OCI-LY3 (cell line): Measurements from ENCODE around the gene ZFP62.

Source experiments
- CTCF ChIP-seq: fragments of 200-600, 300-600 bp; sonication (generic); IDR thresholded peaks from 2 replicates; pipeline ENCODE4 v1.5.1; 2014; ENCODE audit warnings: antibody characterized with exemption, low read length, low read depth
- EZH2phosphoT487 ChIP-seq: fragments of 200-600 bp; shearing (Covaris generic); IDR thresholded peaks from 2 replicates; pipeline ENCODE4 v1.6.1; 2018; ENCODE audit warnings: antibody characterized with exemption, mixed run types, low read depth

GRCh38 chr5:180853121-180853847 lies 7.8 kb downstream of the ZFP62 start:
- TF ChIP-seq CTCF: no peak
- TF ChIP-seq EZH2phosphoT487: no peak
